Activated CD8-positive, alpha-beta T cell treated with anti-CD3 and anti-CD28 coated beads for 36 hours (primary cell): ENCODE data around the gene ATRN. TPM values are rescaled to one million over a fixed set of nuclear protein-coding genes. Genes with fewer than 3 reads are reported as not detected.
A peak's percentile ranks its signal among the peaks of the same experiment; 100 is the strongest.

Experiments
- ATAC-seq: fragments of 200-7000 bp; cut with Tn5 transposase; one replicate; pipeline ENCODE4 v1.10.0; 2021; ENCODE audit warnings: mild to moderate bottlenecking, moderate library complexity
- CTCF ChIA-PET: fragments of 350-600 bp; sonication (Branson Sonifier 250); formaldehyde crosslinking; loops from one replicate; lab custom pipeline; 2021; ENCODE audit warnings: antibody characterized with exemption; lab: Charles Lee
- POLR2A ChIA-PET: fragments of 350-600 bp; sonication (Branson Sonifier 250); formaldehyde crosslinking; loops from one replicate; lab custom pipeline; 2021; ENCODE audit warnings: antibody characterized with exemption; lab: Charles Lee
- DNase-seq: peaks from one replicate; pipeline ENCODE4 v3.0.0-alpha.2; 2020
- H3K27ac Mint-ChIP-seq: one replicate; pipeline ENCODE4 v1.8.0; 2021; ENCODE audit warnings: mild to moderate bottlenecking, mixed read lengths
- H3K27me3 Mint-ChIP-seq: one replicate; pipeline ENCODE4 v1.8.0; 2021; ENCODE audit warnings: mixed read lengths
- H3K36me3 Mint-ChIP-seq: one replicate; pipeline ENCODE4 v1.8.0; 2021; ENCODE audit warnings: low read depth, mixed read lengths
- H3K4me1 Mint-ChIP-seq: one replicate; pipeline ENCODE4 v1.8.0; 2021; ENCODE audit warnings: low read depth, mixed read lengths
- H3K4me3 Mint-ChIP-seq: one replicate; pipeline ENCODE4 v1.8.0; 2021; ENCODE audit warnings: mild to moderate bottlenecking, moderate library complexity, mixed read lengths
- H3K9me3 Mint-ChIP-seq: one replicate; pipeline ENCODE4 v1.8.0; 2021; ENCODE audit warnings: mixed read lengths
- intact Hi-C: fragments of 100-400 bp; cut with micrococcal nuclease; formaldehyde crosslinking; loops from one replicate; pipeline ENCODE4 v1.10.0; 2022
- total RNA-seq, 2 experiments: library from RNA; stranded (reverse); gene quantifications; one replicate each; pipeline ENCODE4 v1.2.3, GENCODE V29; 2021
- TF ChIP-seq, protein P1 (sequence below): fragments of 200-600 bp; IDR thresholded peaks from one replicate; pipeline ENCODE4 v1.8.0; 2022; ENCODE audit warnings: antibody characterized with exemption, mild to moderate bottlenecking

The ATRN gene
- total RNA-seq, 2 experiments from 2014 or later, result 8.2 to 8.6 TPM

DNA sequence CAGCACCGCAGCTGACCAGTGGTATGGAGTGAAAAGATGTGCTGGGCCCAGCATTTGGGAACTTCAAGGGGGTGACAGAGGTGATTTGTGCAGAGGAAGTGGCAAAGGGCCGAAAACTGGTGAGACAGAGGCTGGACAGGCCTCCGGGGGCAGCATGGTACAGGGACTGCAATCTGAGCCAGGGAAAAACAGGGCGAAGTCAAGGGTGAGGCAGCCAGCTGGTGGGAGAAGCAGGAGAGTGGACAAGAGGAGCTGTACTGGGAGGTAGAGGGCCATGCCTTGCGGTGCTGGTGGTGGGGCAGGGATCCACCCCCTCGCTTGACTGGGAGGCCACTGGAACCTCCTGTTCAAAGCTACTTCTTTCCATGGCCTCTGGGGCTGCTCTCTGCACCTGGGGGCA, 199.7 kb downstream of the ATRN start:
- no peak for ATAC-seq

DNA sequence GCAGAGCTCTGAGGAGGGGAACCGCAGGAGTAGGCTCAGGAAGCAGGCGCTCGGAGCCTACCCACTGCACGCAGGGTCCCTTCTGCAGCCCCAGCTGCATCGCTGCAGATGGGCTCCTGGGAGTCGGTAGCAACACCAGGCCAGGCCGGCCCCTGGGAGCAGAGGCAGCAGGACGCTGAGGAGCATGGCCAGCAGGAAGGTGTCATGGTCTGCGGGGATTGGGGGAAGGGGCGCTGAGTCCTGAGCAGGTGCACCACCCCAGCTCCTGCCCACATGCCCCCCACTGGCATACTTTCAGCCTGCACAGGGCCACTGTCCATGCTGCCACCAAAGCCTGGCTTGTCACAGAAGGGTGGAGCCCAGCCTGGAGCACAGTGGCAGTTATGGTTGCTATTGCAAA, 200.1 kb downstream of the ATRN start:
- no peak for ATAC-seq
- CTCF ChIA-PET, result interaction anchor here (1.7 to 2.4 kb wide), 2 partner anchors 26 to 40 kb away, joined by 5 to 10 read pairs; no protein-coding TSS in a partner anchor

More for the DNA sequence above, 199.7 kb downstream of the ATRN start:
- intact Hi-C loops, result no loop called here
- H3K27me3 Mint-ChIP-seq, result peaks cover 37% of the 10 kb centered on the region
- POLR2A ChIA-PET, result interaction anchor here (0.9 to 1.5 kb wide), 2 partner anchors 16 to 28 kb away, joined by 3 read pairs; no protein-coding TSS in a partner anchor
- peaks cover 18% of the 10 kb centered on the region for H3K4me1 Mint-ChIP-seq
- DNase-seq, result no peak
- H3K36me3 Mint-ChIP-seq, result no peaks in the 10 kb centered on the region
- no peaks in the 10 kb centered on the region for H3K9me3 Mint-ChIP-seq
- TF ChIP-seq, protein P1, sequence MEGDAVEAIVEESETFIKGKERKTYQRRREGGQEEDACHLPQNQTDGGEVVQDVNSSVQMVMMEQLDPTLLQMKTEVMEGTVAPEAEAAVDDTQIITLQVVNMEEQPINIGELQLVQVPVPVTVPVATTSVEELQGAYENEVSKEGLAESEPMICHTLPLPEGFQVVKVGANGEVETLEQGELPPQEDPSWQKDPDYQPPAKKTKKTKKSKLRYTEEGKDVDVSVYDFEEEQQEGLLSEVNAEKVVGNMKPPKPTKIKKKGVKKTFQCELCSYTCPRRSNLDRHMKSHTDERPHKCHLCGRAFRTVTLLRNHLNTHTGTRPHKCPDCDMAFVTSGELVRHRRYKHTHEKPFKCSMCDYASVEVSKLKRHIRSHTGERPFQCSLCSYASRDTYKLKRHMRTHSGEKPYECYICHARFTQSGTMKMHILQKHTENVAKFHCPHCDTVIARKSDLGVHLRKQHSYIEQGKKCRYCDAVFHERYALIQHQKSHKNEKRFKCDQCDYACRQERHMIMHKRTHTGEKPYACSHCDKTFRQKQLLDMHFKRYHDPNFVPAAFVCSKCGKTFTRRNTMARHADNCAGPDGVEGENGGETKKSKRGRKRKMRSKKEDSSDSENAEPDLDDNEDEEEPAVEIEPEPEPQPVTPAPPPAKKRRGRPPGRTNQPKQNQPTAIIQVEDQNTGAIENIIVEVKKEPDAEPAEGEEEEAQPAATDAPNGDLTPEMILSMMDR, result no peak
- H3K4me3 Mint-ChIP-seq, result no peak overlapping the region
- H3K27ac Mint-ChIP-seq, result no peak overlapping the region
- CTCF ChIA-PET, result no interaction called here

DNA sequence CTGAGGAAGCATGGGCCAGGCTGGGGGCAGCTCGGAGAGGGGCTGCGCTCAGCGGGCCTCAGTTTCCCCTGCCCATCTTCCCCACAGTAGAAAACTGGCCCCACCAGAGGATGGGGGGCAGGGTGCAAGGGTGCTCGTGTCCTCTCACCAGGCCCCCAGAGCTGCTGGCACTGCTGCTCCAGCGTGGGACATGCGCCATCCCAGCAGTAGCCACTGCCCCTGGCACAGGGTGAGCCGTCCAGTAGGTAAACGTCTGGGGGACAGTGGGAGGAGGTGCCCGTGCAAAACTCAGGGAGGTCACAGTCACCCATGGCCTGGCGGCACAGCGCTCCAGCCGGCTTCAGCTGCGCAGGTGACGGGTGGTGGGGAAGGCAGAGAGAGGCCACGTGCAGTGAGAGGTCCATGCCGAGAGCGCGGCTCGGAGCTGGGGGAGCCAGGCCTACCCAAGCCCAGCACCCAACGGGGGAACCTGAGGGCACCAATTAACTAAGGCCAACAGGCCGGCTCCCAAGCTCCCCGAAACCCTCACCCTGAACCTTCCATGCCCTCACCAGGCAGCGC, 201.2 kb downstream of the ATRN start:
- Mint-ChIP-seq H3K27me3 (peaks cover 44% of the 10 kb centered on the region), H3K4me3 (no peak overlapping the region), H3K36me3 (no peaks in the 10 kb centered on the region), H3K9me3 (no peaks in the 10 kb centered on the region), H3K4me1 (peaks cover 6% of the 10 kb centered on the region), H3K27ac (no peak overlapping the region)
- ATAC-seq (no peak), DNase-seq (no peak)
- intact Hi-C loops, result no loop called here
- TF ChIP-seq, protein P1, result no peak
- CTCF ChIA-PET, result interaction anchor here (1.1 to 2.4 kb wide), 4 partner anchors 24 to 116 kb away, joined by 3 to 10 read pairs (median 4); no protein-coding TSS in a partner anchor
- POLR2A ChIA-PET, result interaction anchor here (0.8 to 1.0 kb wide), 2 partner anchors 11 to 18 kb away, joined by 3 read pairs; no protein-coding TSS in a partner anchor

More for the DNA sequence above, 200.1 kb downstream of the ATRN start:
- POLR2A ChIA-PET, result interaction anchor here (0.9 to 1.5 kb wide), 2 partner anchors 16 to 28 kb away, joined by 3 read pairs; no protein-coding TSS in a partner anchor
- no peaks in the 10 kb centered on the region for H3K9me3 Mint-ChIP-seq
- H3K4me1 Mint-ChIP-seq, result peaks cover 14% of the 10 kb centered on the region
- H3K4me3 Mint-ChIP-seq, result no peak overlapping the region
- peaks cover 40% of the 10 kb centered on the region for H3K27me3 Mint-ChIP-seq
- no peaks in the 10 kb centered on the region for H3K36me3 Mint-ChIP-seq
- TF ChIP-seq, protein P1, result no peak
- no peak for DNase-seq
- intact Hi-C loops, result no loop called here
- H3K27ac Mint-ChIP-seq, result no peak overlapping the region

DNA sequence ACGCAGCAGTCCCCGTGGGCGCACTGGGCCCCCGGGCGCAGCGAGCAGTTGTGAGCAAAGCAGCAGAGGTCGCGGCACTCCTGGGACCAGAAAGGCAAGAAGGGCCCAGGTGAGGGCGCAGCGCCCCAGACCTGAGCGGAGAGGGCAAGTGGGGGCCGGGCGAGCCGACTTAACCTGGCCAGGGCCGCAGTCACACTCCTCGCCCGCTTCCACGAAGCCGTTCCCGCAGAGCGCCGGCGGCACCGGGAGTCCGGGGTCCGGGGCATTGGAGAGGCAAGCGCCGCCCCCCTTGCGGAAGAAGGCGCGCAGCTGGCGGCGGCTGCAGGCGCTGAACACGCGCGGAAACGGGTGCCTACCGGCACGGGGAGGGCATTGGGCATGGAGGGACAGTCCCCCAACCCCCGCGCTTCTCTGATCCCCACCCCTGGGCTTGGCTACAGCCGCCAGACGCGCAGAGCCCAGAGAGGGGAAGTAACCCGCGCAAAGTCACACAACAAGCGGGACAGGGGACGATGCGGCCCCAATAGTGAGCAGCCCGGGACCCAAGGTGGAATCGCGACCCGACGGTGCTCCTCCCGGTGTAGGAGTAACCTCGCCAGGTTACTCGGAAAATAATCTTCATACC, 201.8 kb downstream of the ATRN start:
- CTCF ChIA-PET, result interaction anchor here (1.1 to 2.4 kb wide), 4 partner anchors 24 to 117 kb away, joined by 3 to 10 read pairs (median 4); no protein-coding TSS in a partner anchor
- Mint-ChIP-seq H3K4me1 (peaks cover 2% of the 10 kb centered on the region), H3K9me3 (no peaks in the 10 kb centered on the region), H3K27me3 (peaks cover 43% of the 10 kb centered on the region), H3K27ac (no peak overlapping the region), H3K4me3 (no peak overlapping the region), H3K36me3 (no peaks in the 10 kb centered on the region)
- TF ChIP-seq, protein P1, result no peak
- POLR2A ChIA-PET, result interaction anchor here (0.8 to 1.0 kb wide), 2 partner anchors 11 to 18 kb away, joined by 3 read pairs; no protein-coding TSS in a partner anchor
- intact Hi-C loops, result no loop called here
- peak; percentile 23 for DNase-seq
- ATAC-seq, result peak; percentile 28
